Thymus (tissue), 11 donors: Measurements from ENCODE around the gene TEX264. TPM values are rescaled to one million over a fixed set of nuclear protein-coding genes. Genes with fewer than 3 reads are reported as not detected.

Source experiments
- DNase-seq, 9 donors: peaks; one replicate each; pipeline ENCODE4 v3.0.0-alpha.2; 2013; ENCODE audit warnings: low spot score in 9 of 9, low read depth in 6 of 9, missing footprints in 1 of 9
- H3K27ac ChIP-seq, 2 donors: one replicate each; pipeline ENCODE4 v1.5.1; 2013; ENCODE audit warnings: control low read depth in 1 of 2, low read depth in 1 of 2, low read length in 1 of 2, mild to moderate bottlenecking in 1 of 2, moderate library complexity in 1 of 2
- H3K27me3 ChIP-seq, 2 donors: one replicate each; pipeline ENCODE4 v1.5.1; 2013; ENCODE audit warnings: low read length in 1 of 2; ENCODE audit not compliant: control insufficient read depth in 2 of 2, insufficient read depth in 1 of 2
- H3K36me3 ChIP-seq, 2 donors: one replicate each; pipeline ENCODE4 v1.5.1; 2013; ENCODE audit warnings: low read length in 1 of 2, mild to moderate bottlenecking in 1 of 2, moderate library complexity in 1 of 2; ENCODE audit not compliant: control insufficient read depth in 2 of 2, insufficient read depth in 2 of 2
- H3K4me1 ChIP-seq, 2 donors: one replicate each; pipeline ENCODE4 v1.5.1; 2013; ENCODE audit warnings: low read length in 2 of 2; ENCODE audit not compliant: control insufficient read depth in 2 of 2, insufficient read depth in 2 of 2
- H3K4me3 ChIP-seq, 2 donors: one replicate each; pipeline ENCODE4 v1.5.1; 2013; ENCODE audit warnings: low read length in 2 of 2, control low read depth in 1 of 2, mild to moderate bottlenecking in 1 of 2
- H3K9me3 ChIP-seq, 2 donors: one replicate each; pipeline ENCODE4 v1.5.1; 2013; ENCODE audit warnings: low read length in 1 of 2, mild to moderate bottlenecking in 1 of 2; ENCODE audit not compliant: control insufficient read depth in 2 of 2, insufficient read depth in 1 of 2
- WGBS: extraction: QIAGEN DNeasy Blood & Tissue Kit; methylation state at CpG from one replicate; pipeline ENCODE4 v1.1.7; 2013; 5-methylcytosine and 5-hydroxymethylcytosine counted together
- polyA plus RNA-seq: library from polyadenylated mRNA; stranded (reverse); fragments of 200-250 nt; gene quantifications from one replicate; pipeline ENCODE4 v1.2.3, GENCODE V29; 2013
- total RNA-seq: library from RNA; stranded (reverse); fragments of 120-200 nt; gene quantifications from one replicate; pipeline ENCODE4 v1.2.4, GENCODE V29; 2013
- donor health status: healthy.

Gene TEX264
- total and polyA plus RNA-seq, 2 donors: 38.4 to 61.1 TPM

DNA sequence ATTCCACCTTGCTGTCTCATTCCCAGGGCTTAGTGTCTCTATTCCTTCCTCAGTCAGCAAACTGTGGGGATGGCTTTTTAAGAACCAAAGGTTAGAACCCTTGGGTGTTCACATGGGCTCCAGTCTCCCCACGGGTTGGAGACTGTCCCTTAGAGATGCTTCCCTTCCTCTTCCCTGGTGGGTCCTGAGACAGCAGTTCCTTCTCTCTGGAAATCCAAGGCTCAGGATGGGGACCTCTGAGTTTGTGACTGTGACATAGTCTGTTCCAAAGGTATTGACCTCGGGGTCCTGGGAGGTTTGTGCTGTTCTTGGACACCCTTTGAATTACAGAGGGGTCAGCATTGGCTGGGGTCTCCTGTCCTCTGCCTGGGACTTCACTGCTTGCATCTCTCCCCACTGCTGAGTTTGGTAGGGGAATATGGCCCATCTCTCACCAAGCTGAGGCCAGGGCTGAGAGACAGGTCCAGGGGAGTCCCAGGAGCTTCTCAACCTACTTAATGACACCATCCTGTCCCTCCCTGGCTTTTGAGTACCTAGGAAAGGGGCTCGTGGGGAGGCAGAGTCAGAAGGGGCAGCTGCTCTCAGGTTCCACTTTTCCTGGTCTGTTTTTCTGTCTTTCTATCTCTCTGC, 37.3 kb downstream of the TEX264 start:
- 85% methylated on average over 3 of the region's 3 CpGs for WGBS
- Histone ChIP-seq H3K4me3 (no peak overlapping the region), H3K27me3 (peaks cover 0 to 21% of the 10 kb centered on the region in 2 donors), H3K27ac (no peak overlapping the region), H3K9me3 (peaks cover 0 to 3% of the 10 kb centered on the region in 2 donors), H3K36me3 (peaks cover 0 to 13% of the 10 kb centered on the region in 2 donors), H3K4me1 (peaks cover 5 to 9% of the 10 kb centered on the region in 2 donors)
- DNase-seq: no peak

DNA sequence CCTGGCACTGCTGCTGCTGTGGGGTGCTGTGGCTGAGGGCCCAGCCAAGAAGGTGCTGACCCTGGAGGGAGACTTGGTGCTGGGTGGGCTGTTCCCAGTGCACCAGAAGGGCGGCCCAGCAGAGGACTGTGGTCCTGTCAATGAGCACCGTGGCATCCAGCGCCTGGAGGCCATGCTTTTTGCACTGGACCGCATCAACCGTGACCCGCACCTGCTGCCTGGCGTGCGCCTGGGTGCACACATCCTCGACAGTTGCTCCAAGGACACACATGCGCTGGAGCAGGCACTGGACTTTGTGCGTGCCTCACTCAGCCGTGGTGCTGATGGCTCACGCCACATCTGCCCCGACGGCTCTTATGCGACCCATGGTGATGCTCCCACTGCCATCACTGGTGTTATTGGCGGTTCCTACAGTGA, 38.0 kb downstream of the TEX264 start:
- Histone ChIP-seq H3K4me1 (peaks cover 5 to 9% of the 10 kb centered on the region in 2 donors), H3K27ac (no peak overlapping the region), H3K9me3 (peaks cover 0 to 3% of the 10 kb centered on the region in 2 donors), H3K36me3 (peaks cover 0 to 8% of the 10 kb centered on the region in 2 donors), H3K27me3 (peaks cover 0 to 21% of the 10 kb centered on the region in 2 donors), H3K4me3 (no peak overlapping the region)
- WGBS: 95% methylated on average over 17 of the region's 17 CpGs
- no peak for DNase-seq

- Histone ChIP-seq H3K9me3 (peaks cover 0 to 3% of the 10 kb centered on the region in 2 donors), H3K4me3 (no peak overlapping the region), H3K27me3 (peaks cover 0 to 21% of the 10 kb centered on the region in 2 donors), H3K4me1 (peaks cover 5 to 9% of the 10 kb centered on the region in 2 donors), H3K36me3 (peaks cover 0 to 1% of the 10 kb centered on the region in 2 donors), H3K27ac (no peak overlapping the region)
- no peak for DNase-seq
- 85% methylated on average over 4 of the region's 4 CpGs for WGBS
Measured at GRCh38 chr3:51709675-51710074, 38.6 kb downstream of the TEX264 start.

GRCh38 chr3:51710631-51711351, 39.7 kb downstream of the TEX264 start:
- 92% methylated on average over 10 of the region's 10 CpGs for WGBS
- peaks cover 0 to 3% of the 10 kb centered on the region in 2 donors for H3K9me3 ChIP-seq
- DNase-seq: no peak

DNA sequence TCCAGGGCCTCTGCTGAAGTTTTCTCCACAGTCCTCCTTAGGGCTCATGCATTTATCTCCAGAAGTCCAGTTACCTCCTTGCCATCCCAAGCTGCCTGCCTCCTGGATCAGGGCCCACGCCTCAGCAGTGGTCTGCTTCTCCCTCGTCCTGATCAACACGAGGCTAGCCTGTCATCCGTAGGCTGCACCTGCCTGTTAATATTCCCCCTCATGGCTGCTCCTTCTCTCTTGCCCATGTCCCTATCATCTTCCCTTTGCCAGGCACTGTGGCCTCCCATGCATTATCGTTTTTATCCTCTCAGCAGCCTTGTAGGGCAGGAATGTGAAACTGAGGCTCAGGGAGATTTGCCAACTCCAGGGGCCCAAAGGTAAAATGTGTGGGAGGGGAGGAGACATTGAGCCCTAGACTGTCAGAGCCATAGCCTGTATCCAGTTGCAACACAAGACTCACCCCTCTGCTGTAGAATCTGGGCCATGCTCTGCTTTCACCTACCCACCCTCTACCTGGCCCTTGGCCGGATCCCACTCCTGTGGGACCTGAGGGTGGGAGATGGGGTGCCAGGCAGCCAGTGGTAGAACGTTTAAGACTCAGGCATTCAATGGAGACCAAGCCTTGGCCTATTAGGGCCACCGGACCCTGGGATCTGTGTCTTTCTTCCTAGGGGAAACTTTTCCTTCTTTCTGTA, 40.4 kb downstream of the TEX264 start:
- H3K4me3 ChIP-seq: no peak overlapping the region
- 95% methylated on average over 8 of the region's 8 CpGs for WGBS
- no peaks in the 10 kb centered on the region for H3K36me3 ChIP-seq
- peaks cover 5 to 9% of the 10 kb centered on the region in 2 donors for H3K4me1 ChIP-seq
- H3K9me3 ChIP-seq: peaks cover 0 to 3% of the 10 kb centered on the region in 2 donors
- peaks cover 0 to 21% of the 10 kb centered on the region in 2 donors for H3K27me3 ChIP-seq
- H3K27ac ChIP-seq: no peak overlapping the region
- DNase-seq: no peak

More at GRCh38 chr3:51710631-51711351, 39.7 kb downstream of the TEX264 start:
- peaks cover 5 to 9% of the 10 kb centered on the region in 2 donors for H3K4me1 ChIP-seq
- no peak overlapping the region for H3K4me3 ChIP-seq
- H3K27ac ChIP-seq: no peak overlapping the region
- no peaks in the 10 kb centered on the region for H3K36me3 ChIP-seq
- H3K27me3 ChIP-seq: peaks cover 0 to 21% of the 10 kb centered on the region in 2 donors

DNA sequence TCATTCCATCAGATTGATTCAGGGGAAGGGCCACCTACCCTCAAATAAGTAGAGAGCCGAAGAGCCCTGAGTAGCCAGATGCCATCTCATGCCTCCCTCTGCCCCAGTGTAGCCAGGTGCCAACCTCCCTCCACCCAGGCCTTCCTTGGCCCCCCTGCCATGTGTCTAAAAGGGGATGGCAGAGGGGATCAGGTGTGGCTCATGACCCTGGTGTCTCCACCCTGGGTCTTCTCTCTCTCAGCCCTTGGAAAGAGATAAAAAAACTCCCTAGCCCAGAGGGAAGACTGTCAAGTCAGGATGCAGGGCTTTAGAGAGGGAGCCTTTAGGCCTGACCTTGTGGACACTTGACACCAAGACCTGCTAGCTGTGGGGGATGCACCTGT, 41.0 kb downstream of the TEX264 start:
- no peaks in the 10 kb centered on the region for H3K36me3 ChIP-seq
- whole genome bisulfite sequencing: 96% methylated on average over 1 of the region's 1 CpG
- no peak for DNase-seq
- H3K9me3 ChIP-seq: peaks cover 0 to 3% of the 10 kb centered on the region in 2 donors
- H3K4me3 ChIP-seq: no peak overlapping the region
- peaks cover 4 to 8% of the 10 kb centered on the region in 2 donors for H3K4me1 ChIP-seq
- no peak overlapping the region for H3K27ac ChIP-seq
- H3K27me3 ChIP-seq: peaks cover 0 to 20% of the 10 kb centered on the region in 2 donors

DNA sequence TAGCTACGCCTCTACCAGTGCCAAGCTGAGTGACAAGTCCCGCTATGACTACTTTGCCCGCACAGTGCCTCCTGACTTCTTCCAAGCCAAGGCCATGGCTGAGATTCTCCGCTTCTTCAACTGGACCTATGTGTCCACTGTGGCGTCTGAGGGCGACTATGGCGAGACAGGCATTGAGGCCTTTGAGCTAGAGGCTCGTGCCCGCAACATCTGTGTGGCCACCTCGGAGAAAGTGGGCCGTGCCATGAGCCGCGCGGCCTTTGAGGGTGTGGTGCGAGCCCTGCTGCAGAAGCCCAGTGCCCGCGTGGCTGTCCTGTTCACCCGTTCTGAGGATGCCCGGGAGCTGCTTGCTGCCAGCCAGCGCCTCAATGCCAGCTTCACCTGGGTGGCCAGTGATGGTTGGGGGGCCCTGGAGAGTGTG, 41.5 kb downstream of the TEX264 start:
- DNase-seq: no peak
- H3K36me3 ChIP-seq: no peaks in the 10 kb centered on the region
- 96% methylated on average over 20 of the region's 20 CpGs for WGBS
- H3K9me3 ChIP-seq: no peaks in the 10 kb centered on the region
- peaks cover 0 to 15% of the 10 kb centered on the region in 2 donors for H3K27me3 ChIP-seq
- no peak overlapping the region for H3K27ac ChIP-seq
- H3K4me1 ChIP-seq: peaks cover 0 to 3% of the 10 kb centered on the region in 2 donors
- H3K4me3 ChIP-seq: no peak overlapping the region

DNA sequence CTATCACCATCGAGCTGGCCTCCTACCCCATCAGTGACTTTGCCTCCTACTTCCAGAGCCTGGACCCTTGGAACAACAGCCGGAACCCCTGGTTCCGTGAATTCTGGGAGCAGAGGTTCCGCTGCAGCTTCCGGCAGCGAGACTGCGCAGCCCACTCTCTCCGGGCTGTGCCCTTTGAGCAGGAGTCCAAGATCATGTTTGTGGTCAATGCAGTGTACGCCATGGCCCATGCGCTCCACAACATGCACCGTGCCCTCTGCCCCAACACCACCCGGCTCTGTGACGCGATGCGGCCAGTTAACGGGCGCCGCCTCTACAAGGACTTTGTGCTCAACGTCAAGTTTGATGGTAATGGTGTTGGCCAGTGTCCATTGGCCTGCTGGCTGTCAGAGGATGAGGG, 41.9 kb downstream of the TEX264 start:
- Histone ChIP-seq H3K27ac (no peak overlapping the region), H3K4me3 (no peak overlapping the region), H3K27me3 (peaks cover 0 to 11% of the 10 kb centered on the region in 2 donors), H3K4me1 (no peaks in the 10 kb centered on the region), H3K9me3 (no peaks in the 10 kb centered on the region), H3K36me3 (no peaks in the 10 kb centered on the region)
- no peak for DNase-seq
- WGBS: 97% methylated on average over 19 of the region's 19 CpGs
